ENCODE results near the gene LRRC61.

The LRRC61 gene

GRCh38 chr7:150369748-150370501 lies 46.8 kb downstream of the LRRC61 start:
- no peak for DNase-seq (ENCODE audit: low read depth in 2 of 2)

DNA sequence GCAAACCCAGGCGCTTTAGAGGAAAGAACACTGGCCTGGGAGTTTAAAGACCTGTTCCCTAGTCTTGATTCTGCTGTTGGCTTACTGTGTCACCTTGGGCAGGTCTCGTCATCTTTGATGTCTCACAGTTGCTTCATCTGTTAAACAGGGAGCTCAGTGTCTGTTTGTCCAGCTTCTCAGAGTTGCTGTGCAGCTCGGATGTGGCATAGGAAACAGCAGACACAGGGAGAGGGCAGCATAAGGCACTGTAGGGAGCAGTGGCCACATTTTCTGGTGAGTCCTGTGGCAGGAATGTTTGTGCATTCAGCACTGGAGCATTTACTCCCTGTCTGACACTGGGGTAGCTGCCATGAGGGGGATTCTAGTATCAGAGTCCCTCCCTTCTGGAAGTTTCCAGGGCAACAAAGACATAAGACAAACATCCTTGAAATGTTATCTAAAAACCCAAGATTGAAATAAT lies 47.5 kb downstream of the LRRC61 start:
- no peak for DNase-seq (ENCODE audit: low read depth in 2 of 2)

- no peak for DNase-seq (ENCODE audit: low read depth in 2 of 2)
Measured at GRCh38 chr7:150371131-150371995, 48.2 kb downstream of the LRRC61 start.

- DNase-seq (ENCODE audit: low read depth in 2 of 2) = no peak
Measured at GRCh38 chr7:150371996-150372270, 48.8 kb downstream of the LRRC61 start.

DNA sequence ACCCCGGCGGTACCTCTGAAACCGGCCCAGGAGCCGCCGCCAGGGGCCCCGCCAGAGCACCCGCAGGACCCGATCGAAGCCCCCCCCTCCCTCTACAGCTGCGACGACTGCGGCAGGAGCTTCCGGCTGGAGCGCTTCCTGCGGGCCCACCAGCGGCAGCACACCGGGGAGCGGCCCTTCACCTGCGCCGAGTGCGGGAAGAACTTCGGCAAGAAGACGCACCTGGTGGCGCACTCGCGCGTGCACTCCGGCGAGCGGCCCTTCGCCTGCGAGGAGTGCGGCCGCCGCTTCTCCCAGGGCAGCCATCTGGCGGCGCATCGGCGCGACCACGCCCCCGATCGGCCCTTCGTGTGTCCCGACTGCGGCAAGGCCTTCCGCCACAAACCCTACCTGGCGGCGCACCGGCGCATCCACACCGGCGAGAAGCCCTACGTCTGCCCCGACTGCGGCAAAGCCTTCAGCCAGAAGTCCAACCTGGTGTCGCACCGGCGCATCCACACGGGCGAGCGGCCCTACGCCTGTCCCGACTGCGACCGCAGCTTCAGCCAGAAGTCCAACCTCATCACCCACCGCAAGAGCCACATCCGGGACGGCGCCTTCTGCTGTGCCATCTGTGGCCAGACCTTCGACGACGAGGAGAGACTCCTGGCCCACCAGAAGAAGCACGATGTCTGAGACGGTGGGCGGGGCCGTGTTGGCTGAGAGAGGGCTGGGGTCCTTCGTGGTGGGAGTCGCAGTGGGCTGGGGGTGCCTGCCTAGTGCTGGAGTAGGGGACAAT lies 49.3 kb downstream of the LRRC61 start:
- DNase-seq (ENCODE audit: low read depth in 2 of 2) = no peak

DNA sequence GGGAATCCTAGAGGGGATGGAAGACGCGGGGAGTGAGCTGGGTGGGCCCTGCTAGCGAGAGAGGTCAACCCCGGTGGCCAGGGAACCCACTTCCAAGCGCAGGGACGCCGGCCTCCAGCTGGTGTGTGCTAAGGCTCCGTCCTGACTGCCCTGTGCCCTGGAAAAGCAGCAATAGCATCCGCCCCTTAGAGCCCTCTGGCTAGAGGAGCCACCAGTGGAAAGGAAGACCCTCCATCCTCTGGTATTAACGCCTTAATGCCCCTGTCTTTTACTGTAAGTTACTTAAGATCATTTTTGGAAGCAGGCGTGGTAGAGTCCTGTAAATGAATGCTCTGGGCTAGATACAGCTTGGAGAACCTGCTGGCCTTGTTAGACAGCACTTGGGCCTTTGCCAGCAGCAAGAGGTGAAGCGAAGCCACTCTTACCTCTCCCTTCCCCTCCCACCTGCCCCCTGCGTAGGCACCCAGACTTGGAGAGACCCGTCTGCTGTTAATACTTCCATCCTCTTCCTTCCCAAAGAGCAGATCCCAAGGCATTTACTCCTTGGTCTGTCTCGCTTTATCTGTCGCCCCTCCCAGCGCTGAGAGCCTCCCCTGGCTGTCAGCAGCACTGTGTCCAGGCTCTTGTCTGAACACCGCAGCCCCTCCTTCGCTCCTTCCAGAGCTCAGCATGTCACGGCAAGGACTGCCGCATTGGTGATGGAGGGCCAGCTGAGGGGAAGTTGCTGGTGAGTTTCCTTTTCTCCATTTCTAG lies 50.1 kb downstream of the LRRC61 start:
- no peak for DNase-seq (ENCODE audit: low read depth in 2 of 2)

GRCh38 chr7:150374026-150374425 lies 50.9 kb downstream of the LRRC61 start:
- no peak for DNase-seq (ENCODE audit: low read depth in 2 of 2)

DNA sequence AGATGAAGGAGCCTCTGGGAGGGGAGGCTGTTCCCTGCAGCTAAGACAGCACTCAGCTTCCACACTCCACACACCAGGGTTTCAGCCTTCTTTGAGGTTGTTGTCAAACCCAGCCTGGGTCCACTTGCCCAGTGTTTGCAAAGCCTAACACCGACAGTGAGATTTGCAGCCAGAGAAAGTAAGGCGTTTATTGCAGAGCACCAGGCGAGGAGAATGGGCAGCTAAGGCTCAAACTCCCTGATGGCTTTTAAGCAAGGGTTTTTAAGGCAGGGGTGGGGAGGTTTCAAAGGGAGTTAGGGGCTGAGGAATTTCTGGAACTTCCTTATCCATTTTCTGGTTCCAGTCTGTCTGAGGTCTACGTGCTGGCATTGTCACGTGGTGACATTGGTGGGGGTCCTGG lies 51.3 kb downstream of the LRRC61 start:
- DNase-seq (ENCODE audit: low read depth in 2 of 2) = no peak

- DNase-seq (ENCODE audit: low read depth in 2 of 2) = no peak
Measured at GRCh38 chr7:150375662-150376521, 52.7 kb downstream of the LRRC61 start.

GRCh38 chr7:150376560-150376959 lies 53.4 kb downstream of the LRRC61 start:
- no peak for DNase-seq (ENCODE audit: low read depth in 2 of 2)

DNA sequence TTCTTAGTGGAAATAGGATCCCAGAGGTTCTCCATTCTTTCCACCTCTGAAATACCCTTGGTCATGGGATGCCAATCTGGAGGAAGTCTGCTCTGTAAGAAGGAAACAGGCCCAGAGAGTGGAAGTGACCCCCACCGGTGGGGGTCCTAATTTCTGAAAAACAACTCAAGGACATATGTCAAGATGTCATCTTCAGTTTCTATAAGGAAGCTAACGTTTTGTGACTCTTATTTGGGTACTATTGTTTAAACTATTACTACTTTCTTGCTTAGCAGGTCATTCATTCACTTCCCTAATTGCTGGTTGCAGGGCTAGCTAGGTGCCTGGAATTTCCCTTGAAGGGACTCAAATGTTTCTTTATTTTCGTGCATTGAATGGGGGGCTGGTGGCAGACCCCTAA lies 54.0 kb downstream of the LRRC61 start:
- no peak for DNase-seq (ENCODE audit: low read depth in 2 of 2)

DNA sequence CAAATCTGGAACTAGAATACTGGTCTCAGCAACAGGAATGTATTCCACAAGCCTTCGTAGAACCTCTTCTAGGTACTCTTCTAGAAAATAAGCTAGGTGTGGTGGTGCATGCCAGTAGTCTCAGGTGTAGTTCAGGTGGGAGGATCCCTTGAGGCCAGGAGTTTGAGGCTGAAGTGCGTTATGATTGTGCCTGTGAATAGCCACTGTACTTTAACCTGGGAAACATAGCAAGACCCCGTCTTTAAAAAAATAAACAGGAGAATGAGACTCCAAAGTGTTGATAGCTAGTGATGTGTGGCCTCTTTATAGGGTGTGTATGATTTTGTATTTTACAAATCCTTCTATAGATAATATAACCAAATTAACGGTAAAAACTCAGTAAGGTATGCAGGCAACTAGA lies 54.5 kb downstream of the LRRC61 start:
- no peak for DNase-seq (ENCODE audit: low read depth in 2 of 2)

DNA sequence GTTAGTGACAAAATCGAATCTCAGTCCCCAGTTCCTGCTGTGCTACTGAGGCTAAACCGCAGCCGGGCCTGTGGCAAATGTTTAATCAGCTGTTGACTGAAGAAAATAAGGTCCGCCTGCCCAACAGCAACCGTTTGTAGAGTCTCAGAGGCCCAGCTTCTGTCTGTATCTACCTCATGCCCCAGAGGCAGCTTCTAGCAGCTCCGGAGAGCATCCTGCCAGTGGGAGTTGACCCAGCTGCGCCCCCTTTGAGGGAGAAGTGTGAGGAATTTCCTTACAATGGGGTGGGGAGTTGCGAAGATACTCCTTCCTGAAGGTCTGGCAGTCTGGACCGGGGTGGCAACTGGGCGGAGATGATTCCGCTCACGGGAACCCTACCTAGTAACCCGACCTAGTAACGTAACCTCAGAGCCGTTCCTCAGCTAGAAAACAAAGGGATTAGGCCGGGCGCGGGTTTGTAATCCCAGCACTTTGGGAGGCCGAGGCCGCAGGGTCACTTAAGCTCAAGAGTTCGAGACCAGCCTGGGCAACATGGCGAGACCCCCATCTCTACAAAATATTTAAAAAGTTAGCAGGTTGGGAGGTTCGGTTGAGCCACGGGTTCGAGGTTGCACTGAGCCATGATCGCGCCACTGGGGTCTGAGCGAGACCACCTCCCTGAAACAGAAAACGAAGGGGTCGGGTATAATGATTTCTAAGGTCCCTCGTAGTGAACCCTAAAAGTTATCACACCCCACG lies 55.1 kb downstream of the LRRC61 start:
- peak in 1 of 2 donors; percentile 11 for DNase-seq (ENCODE audit: low read depth in 2 of 2)

DNA sequence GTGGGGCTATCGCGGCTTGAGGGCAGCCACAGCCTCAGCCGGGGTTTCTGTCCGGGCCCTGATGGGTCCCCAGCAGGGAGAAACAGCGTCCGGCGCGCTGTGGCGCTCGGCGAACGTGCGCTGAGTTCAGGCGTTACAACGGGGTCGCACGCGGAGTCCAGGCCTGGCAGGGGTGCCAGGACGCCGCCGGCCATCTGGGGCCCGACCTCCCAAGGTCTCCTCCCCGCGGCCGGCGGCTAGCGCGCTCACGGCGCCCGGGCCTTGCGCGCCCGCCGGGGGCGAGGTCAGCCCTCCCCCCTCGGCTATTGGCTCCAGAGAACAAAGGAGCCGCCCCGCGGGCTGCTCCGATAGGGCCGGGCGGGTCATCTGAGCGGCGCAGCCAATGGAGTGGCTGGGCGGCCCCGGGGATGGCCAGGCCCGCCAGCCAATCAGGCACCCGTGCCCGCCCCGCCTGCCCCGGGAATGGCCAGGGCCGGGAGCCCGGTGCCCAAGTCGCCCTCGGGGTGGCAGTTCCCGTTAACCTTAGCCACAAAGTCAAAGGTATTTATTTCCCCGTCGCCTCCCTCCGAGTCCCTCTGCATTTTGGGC lies 55.8 kb downstream of the LRRC61 start, which contains the start of gene ZNF775:
TSS of gene ZNF775 (plus strand) at position 478 of the 588 bp plus-strand sequence. CDS start 9,141 bp downstream, outside the sequence.
- peak; percentile 81 to 84 for DNase-seq (ENCODE audit: low read depth in 2 of 2)

- DNase-seq (ENCODE audit: low read depth in 2 of 2) = no peak
Measured at GRCh38 chr7:150379441-150380379, 56.6 kb downstream of the LRRC61 start.

- no peak for DNase-seq (ENCODE audit: low read depth in 2 of 2)
Measured at GRCh38 chr7:150380463-150380862, 57.3 kb downstream of the LRRC61 start.

DNA sequence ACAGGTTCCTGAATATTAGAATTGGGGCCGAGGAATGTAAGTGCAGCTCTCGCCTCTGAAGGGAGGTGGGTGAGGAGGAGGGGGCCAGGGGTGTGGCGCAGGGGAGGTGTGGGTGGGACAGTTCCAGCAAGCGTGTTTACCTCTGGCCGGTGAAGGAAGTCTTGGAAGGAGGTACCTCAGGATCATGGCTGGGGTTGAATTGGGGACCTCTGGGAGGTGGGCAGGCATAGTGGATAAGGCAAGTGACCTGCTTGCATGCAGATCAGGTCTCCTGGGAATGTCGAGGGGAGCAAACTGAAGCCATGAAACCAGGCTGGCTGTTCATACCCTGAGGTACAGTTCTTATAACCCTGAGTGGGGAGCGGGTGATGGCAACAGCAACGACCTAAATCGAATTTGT lies 57.9 kb downstream of the LRRC61 start:
- DNase-seq (ENCODE audit: low read depth in 2 of 2) = no peak

DNA sequence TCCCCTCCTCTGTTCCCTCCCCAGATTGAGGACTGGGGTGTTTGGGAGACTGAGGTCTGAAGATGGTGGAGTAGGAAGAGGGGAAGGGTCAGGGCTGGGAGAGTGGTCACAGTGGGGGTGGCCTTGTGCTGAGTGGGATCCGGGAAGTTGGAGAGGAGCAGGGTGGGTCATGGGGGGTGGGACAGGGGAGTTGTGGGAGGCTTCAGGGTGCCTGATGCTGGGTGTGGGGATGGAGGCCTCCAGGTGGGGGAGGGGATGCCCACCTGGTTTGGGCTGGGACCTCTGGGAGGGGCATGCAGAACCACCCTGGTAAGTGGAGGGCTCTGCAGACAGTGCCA lies 58.6 kb downstream of the LRRC61 start:
- DNase-seq (ENCODE audit: low read depth in 2 of 2) = no peak

Data from activated CD8-positive, alpha-beta memory T cell treated with anti-CD3 and anti-CD28 coated beads for 4 hours (primary cell).